Right atrium auricular region (tissue), 2 donors: Measurements from ENCODE around the gene MYO1E. TPM values are rescaled to one million over a fixed set of nuclear protein-coding genes. Genes with fewer than 3 reads are reported as not detected.
"Not testable (repeated sequence)": the region's sequence is repeated elsewhere in the genome, so short reads cannot be mapped to it uniquely, and the experiment has no call there.

Source experiments
- DNase-seq: peaks from one replicate; pipeline ENCODE4 v3.0.0-alpha.2; 2019; ENCODE audit warnings: low spot score
- H3K27ac ChIP-seq, 2 donors: fragments of 200-600 bp; sonication (generic); 1 replicate in 1 of 2; 2 replicates in 1 of 2; pipeline ENCODE4 v1.5.1; 2016 to 2019
- H3K27me3 ChIP-seq, 2 donors: fragments of 200-600 bp; sonication (generic); one replicate each; pipeline versions ENCODE4 v1.5.1 to v1.6.0; 2017 to 2019
- H3K36me3 ChIP-seq: fragments of 200-600 bp; sonication (generic); one replicate; pipeline ENCODE4 v1.5.1; 2016
- H3K4me1 ChIP-seq, 2 donors: fragments of 200-600 bp; sonication (generic); one replicate each; pipeline versions ENCODE4 v1.5.1 to v1.6.0; 2017 to 2019
- H3K4me3 ChIP-seq, 2 donors: fragments of 200-600 bp; sonication (generic); 1 replicate in 1 of 2; 2 replicates in 1 of 2; pipeline ENCODE4 v1.5.1; 2017 to 2019; ENCODE audit warnings: mild to moderate bottlenecking in 1 of 2, moderate library complexity in 1 of 2
- H3K9me3 ChIP-seq, 2 donors: fragments of 200-600 bp; sonication (generic); one replicate each; pipeline ENCODE4 v1.5.1; 2019
- total RNA-seq, 2 donors: library from RNA; depleted of rRNA; stranded (reverse); fragments of >200 nt; gene quantifications; one replicate each; pipeline ENCODE4 v1.1.0, GENCODE V29; 2016
- TF ChIP-seq, protein P1 (sequence below), 2 donors: fragments of 200-600 bp; sonication (generic); IDR thresholded peaks; one replicate each; pipeline ENCODE4 v1.5.1; 2019; ENCODE audit warnings: antibody characterized with exemption in 2 of 2

MYO1E gene
- total RNA-seq, 2 donors from 2014 or later, result 9.6 to 17.2 TPM

DNA sequence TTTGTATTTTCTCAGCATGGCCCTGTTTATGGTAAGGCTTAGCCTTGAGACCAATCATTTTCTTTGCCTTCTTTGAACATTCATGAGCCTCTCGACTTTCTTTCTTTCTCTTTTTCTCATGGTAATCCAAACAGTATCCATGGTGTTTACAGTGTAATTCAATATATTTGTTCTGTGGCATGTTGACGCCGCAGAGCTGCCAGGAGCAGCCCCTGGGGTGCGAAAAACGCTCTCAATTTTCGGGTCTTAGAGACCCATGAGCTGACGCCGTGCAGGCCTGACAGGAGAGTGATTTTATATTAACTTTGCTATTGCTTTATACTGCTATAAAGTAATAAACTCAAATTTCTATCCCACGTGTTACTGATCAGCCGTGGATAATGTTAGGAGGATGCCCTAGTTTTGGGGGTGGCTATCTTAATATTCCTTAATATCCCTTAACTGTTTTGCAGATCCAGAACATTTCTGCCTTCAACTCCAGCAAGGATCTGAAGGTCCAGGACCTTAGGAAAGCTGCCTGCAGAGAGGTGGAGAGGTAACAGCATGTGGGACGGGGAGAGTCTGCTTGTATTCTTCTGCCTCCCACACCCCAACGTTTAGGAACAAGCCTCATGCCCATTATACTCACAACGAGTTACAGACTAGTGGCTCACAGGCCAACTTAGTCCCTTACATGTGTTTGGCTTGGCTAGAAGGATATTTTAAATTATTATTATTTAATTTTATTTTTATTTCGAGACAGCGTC, 29.3 kb upstream of the MYO1E start:
- no peak overlapping the region for H3K4me3 ChIP-seq
- no peak overlapping the region for H3K27ac ChIP-seq
- peaks cover 0 to 3% of the 10 kb centered on the region in 2 donors for H3K4me1 ChIP-seq
- H3K9me3 ChIP-seq, result no peaks in the 10 kb centered on the region
- DNase-seq, result no peak
- H3K36me3 ChIP-seq, result no peaks in the 10 kb centered on the region
- no peaks in the 10 kb centered on the region for H3K27me3 ChIP-seq
- TF ChIP-seq, protein P1, sequence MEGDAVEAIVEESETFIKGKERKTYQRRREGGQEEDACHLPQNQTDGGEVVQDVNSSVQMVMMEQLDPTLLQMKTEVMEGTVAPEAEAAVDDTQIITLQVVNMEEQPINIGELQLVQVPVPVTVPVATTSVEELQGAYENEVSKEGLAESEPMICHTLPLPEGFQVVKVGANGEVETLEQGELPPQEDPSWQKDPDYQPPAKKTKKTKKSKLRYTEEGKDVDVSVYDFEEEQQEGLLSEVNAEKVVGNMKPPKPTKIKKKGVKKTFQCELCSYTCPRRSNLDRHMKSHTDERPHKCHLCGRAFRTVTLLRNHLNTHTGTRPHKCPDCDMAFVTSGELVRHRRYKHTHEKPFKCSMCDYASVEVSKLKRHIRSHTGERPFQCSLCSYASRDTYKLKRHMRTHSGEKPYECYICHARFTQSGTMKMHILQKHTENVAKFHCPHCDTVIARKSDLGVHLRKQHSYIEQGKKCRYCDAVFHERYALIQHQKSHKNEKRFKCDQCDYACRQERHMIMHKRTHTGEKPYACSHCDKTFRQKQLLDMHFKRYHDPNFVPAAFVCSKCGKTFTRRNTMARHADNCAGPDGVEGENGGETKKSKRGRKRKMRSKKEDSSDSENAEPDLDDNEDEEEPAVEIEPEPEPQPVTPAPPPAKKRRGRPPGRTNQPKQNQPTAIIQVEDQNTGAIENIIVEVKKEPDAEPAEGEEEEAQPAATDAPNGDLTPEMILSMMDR (IDR thresholded peaks at IDR 0.05), result no peak

DNA sequence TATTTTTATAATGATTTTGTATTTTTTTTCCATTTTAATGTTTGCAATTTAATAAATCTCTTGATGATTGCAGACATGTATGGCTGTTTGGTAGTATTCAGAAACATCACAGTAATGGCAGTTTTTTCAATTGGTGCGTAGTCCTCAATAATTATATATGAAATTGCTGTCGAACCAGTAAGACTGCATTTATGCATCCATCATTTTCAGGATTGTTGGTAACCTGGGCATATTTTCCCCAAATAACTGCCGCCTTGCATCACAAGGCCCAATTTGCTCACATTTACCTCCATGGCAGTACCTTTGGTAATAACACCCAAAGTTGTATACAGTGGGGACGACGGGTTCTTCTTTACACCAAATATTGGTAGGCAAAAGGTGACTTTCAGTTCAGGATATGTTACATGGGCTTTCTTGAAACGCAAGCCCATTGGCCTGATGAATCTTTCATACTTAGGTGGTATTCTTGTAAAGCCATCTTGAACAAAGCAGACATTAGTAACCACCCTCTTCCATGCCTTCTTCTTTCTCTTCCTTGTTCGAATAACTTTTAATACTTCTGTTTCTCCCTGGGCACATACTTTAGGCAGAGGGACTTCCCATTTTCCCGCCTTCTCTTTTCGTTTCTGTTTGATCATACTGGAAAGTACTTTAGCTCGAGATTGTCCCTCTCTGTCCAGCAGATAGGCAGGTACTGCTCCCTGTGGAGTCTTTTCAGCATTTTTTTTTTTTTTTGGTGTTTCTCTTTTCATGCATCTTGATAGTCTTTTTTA, 28.6 kb upstream of the MYO1E start:
- H3K4me1 ChIP-seq, H3K36me3 ChIP-seq, H3K9me3 ChIP-seq: not testable (repeated sequence)

DNA sequence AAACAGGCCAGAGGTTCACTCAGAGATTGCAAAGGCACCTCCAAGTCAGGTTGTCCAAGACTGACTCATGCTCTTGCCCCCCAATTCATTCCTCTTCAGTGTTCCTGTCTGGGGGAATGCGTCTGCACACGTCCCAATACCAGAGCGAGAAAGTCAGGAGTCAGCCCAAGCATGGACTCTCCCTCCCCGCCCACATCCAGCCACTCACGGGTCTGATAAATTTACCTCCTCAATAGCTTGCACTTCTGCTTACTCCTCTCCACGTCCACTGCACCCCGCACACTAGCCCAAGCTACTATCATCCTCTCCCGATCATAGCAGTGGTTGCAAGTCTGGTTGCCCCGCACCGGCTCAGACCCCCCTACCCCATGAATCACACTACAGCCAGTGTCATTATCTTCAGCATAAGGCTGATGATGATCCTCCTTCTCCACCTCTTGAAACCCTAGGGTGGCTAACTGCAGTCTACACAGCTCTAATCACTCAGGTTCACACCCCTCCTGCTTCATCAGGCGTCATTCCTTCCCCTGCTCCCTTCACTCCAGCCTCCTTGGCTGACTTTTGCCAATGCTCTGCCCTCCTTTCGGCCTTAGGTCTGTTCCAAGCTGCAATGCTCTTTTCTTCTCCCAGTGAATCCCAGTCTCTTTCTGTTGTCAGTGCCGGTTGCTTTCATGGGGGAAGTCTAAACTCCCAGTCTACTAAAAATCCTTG, 27.6 kb upstream of the MYO1E start:
- Histone ChIP-seq H3K27ac (no peak overlapping the region), H3K9me3 (no peaks in the 10 kb centered on the region), H3K36me3 (no peaks in the 10 kb centered on the region), H3K27me3 (no peaks in the 10 kb centered on the region), H3K4me3 (no peak overlapping the region), H3K4me1 (peaks cover 0 to 3% of the 10 kb centered on the region in 2 donors)
- no peak for DNase-seq
- TF ChIP-seq, protein P1 (IDR thresholded peaks at IDR 0.05), result no peak

More for the DNA sequence above, 28.6 kb upstream of the MYO1E start:
- H3K27me3 ChIP-seq, DNase-seq, H3K4me3 ChIP-seq, H3K27ac ChIP-seq: not testable (repeated sequence)

DNA sequence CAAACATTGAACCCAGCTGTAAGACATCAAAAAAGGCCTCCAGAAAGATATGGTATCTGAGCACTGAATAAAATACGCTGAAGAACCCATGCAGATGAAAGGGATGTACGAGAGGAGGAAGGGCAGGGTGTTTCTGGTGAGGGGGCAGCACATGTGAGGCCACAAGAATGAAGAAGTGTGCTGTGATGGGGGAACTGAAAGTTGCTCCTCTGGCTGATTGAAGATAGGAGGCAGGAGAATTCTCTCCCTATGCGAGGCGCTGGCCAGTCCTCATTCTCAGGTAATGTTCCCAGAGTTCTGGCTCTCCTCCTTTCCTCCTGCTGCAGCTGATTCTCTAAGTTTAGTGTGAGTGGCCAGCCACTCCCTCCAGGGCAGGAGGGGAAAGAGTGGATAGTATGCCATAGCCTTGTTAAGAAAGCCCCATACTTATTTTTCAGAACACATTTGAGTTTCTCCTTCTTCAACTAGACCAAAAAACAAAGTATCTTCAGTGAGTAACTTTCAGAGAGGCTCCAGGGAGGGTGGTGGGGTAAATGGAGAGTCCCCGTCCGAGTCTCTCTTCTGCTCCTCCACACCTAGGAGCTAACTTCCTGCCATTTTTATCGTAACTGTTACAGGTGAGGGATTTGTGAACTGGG, 26.9 kb upstream of the MYO1E start:
- H3K9me3 ChIP-seq, result no peaks in the 10 kb centered on the region
- no peak for DNase-seq
- no peak overlapping the region for H3K27ac ChIP-seq
- H3K4me1 ChIP-seq, result peaks cover 0 to 3% of the 10 kb centered on the region in 2 donors
- no peaks in the 10 kb centered on the region for H3K36me3 ChIP-seq
- TF ChIP-seq, protein P1 (IDR thresholded peaks at IDR 0.05), result no peak
- no peak overlapping the region for H3K4me3 ChIP-seq
- H3K27me3 ChIP-seq, result no peaks in the 10 kb centered on the region

DNA sequence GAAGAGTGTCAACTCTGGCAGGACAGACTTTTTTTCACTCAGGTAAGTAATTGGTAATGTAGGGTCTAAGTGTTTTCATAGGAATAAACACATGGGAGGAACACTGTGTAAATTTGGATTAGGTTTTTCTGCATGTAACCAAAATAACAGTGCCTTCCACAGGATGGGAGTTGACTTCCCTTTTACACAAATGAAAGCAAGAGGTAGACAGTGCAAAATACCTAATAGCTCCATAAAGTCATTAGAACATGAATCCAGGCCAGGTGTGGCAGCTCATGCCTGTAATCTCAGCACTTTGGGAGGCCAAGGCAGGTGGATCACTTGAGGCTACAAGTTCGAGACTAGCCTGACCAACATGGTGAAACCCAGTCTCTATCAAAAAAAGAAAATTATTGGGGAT, 25.5 kb upstream of the MYO1E start:
- Histone ChIP-seq H3K27me3 (no peaks in the 10 kb centered on the region), H3K4me3 (no peak overlapping the region), H3K9me3 (no peaks in the 10 kb centered on the region), H3K36me3 (no peaks in the 10 kb centered on the region), H3K27ac (no peak overlapping the region), H3K4me1 (peaks cover 0 to 3% of the 10 kb centered on the region in 2 donors)
- no peak for DNase-seq
- TF ChIP-seq, protein P1 (IDR thresholded peaks at IDR 0.05), result no peak
